HG03354 (cell line): Measurements from ENCODE around the gene MACO1.
A peak's percentile ranks its signal among the peaks of the same experiment; 100 is the strongest.
"Not testable (repeated sequence)": the region's sequence is repeated elsewhere in the genome, so short reads cannot be mapped to it uniquely, and the experiment has no call there.

Experiments used
- ATAC-seq: cut with Tn5 transposase; IDR thresholded peaks from one replicate; pipeline ENCODE4 v1.9.1; 2021; ENCODE audit warnings: mild to moderate bottlenecking; ENCODE audit not compliant: unreplicated experiment, poor library complexity, severe bottlenecking

MACO1 gene

GRCh38 chr1:25419339-25419738, 11.4 kb upstream of the MACO1 start:
- ATAC-seq, result not testable (repeated sequence)

- not testable (repeated sequence) for ATAC-seq
Observed at GRCh38 chr1:25420715-25421114, 10.0 kb upstream of the MACO1 start, which contains the start of gene RHCE. RHCE (minus strand) TSS chr1:25420825; CDS start chr1:25420786, 39 bp downstream.

GRCh38 chr1:25423206-25423605, 7.5 kb upstream of the MACO1 start:
- not testable (repeated sequence) for ATAC-seq

- no peak for ATAC-seq
Observed at GRCh38 chr1:25425098-25426085, 5.3 kb upstream of the MACO1 start.

GRCh38 chr1:25427696-25428095, 3.0 kb upstream of the MACO1 start:
- ATAC-seq, result no peak

- no peak for ATAC-seq
Observed at GRCh38 chr1:25428475-25429166, 2.1 kb upstream of the MACO1 start.

GRCh38 chr1:25430967-25431881, 527 bp downstream of the MACO1 start:
- ATAC-seq, result peak; percentile 36

- no peak for ATAC-seq
Observed at GRCh38 chr1:25431955-25432719, 1.4 kb downstream of the MACO1 start.

- ATAC-seq, result no peak
Observed at GRCh38 chr1:25432749-25433388, 2.2 kb downstream of the MACO1 start.

GRCh38 chr1:25433389-25434186, 2.9 kb downstream of the MACO1 start:
- ATAC-seq, result no peak

- ATAC-seq, result no peak
Observed at GRCh38 chr1:25435397-25436108, 4.9 kb downstream of the MACO1 start.

GRCh38 chr1:25437672-25438071, 7.0 kb downstream of the MACO1 start:
- ATAC-seq, result no peak

- ATAC-seq, result no peak
Observed at GRCh38 chr1:25439287-25439686, 8.6 kb downstream of the MACO1 start.

- no peak for ATAC-seq
Observed at GRCh38 chr1:25442178-25442577, 11.5 kb downstream of the MACO1 start.

GRCh38 chr1:25443030-25443699, 12.5 kb downstream of the MACO1 start:
- ATAC-seq, result no peak

GRCh38 chr1:25444604-25445003, 13.9 kb downstream of the MACO1 start:
- not testable (repeated sequence) for ATAC-seq
